GM19351 (cell line): ENCODE data around the gene MCRIP1.

Source experiments
- ATAC-seq: cut with Tn5 transposase; IDR thresholded peaks from one replicate; pipeline ENCODE4 v1.9.1; 2021; ENCODE audit warnings: mild to moderate bottlenecking, moderate library complexity; ENCODE audit not compliant: unreplicated experiment

Gene MCRIP1

DNA sequence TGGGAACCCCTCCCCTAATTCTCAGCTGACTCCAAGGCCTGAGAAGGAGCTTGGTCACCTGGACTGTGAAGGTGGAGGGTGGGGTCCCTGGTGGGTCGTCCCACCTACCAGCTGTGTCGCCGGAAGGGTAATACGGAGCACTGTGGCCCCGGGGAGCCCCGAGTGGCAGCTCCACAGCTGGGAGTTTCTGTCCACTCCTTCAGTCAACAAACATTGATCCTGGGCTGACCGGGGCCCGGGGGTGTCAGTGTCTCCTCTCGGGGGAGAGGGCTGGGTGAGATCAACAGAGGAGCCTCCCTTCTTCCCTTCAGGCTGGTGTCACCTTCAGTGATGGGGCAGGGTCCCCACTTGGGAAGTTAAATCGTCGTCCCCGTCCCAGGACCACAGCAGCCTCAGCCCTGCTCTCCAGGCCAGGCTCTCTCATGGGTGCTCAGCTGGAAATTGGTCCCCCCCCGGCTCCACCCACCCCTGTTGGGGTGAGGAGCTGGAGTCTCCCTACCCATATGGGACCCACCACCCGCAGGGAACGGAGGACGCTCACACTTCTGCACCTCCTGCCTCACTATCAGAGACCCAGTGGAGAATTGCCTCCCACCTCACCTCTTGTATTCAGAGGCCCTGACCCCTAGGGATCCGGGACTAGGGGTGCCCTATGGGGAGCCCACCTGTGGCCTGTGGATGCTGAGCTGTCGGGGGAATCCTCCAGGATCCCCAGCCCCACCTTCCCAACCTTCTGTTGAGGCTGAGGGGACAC lies 27.2 kb downstream of the MCRIP1 start:
- ATAC-seq: no peak

DNA sequence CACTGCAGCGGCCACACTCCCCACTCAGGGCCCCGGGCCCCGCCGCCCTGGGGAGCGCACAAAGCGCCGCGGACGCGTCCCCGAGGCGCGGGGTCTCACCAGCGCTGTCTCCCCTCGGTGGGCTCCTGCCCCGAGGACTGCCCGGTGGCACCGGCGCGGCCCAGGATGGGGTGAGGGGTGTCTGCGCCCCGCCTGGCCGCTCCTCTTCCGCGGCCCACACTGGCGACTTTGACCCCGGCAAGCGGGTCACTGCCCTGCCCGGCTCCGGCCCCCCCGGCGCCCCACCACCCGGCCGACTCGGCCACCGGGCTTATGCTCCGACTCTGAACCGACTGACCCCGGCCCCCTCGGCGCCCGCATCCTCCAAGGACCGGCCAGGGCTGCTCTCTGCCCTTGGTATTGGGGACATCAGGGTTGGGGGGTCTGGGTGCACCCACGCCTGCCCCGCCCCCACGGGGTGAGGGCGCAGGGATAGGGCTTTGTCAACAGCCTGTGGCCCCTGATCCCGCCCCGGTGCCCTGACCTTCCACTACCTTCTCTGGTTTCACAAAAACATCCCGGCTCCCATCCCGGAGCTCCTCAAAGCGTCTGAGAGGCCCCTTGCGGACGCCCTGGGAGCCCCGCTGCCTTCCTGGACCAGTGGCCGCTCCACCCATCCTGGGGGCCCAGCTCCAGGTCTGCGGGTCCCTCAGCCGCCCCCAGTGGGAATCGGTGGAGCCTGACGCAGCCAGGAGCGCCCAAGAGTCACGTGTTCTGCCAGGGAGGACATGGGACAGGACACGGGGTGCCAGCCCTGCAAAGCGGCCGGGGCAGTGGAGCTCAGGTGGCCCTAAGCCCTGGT lies 28.3 kb downstream of the MCRIP1 start:
- no peak for ATAC-seq

- no peak for ATAC-seq
These were observed 29.1 kb downstream of the MCRIP1 start, which contains the start of gene GCGR for GRCh38 chr17:81803728-81804558. TSS of gene GCGR (plus strand) at chr17:81804150. CDS start at chr17:81809019, 4,869 bp downstream.

DNA sequence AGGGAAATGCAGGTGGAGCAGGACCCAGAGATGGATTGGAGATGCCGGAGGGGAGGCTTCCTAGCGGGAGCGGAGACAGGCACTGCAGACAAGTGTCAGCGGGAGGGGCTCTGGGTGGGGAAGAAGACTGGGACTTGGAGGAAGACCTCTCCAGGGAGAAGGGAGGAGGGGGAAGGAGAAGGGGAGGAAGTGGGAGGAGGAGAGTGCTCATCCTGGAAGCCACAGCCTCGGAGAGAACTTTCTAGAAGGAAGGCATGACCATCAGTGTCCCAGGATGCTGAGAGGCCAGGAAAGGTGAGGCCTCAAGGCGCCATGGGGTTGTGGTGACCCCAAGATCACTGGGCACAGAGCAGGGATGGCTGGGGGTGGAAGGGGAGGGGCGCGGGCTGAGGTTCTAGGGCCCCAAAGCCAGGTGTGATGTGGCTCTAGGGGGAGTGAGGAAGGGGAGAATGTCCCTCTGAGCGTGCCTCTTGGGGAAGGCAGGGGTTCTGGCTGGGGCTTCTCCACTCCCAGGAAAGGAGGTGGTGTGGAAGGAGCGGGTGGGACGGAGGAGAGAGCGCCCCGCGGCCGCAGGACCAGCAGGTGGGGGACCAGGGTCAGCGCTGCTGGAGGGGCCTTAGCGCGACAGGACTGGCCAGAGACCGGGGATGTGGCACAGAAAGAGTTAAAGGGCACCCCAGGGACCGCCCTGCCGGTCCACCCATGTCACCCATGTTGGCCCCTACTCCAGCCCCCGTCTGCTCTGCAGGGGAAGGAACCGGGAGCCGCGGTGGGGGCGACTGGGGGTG lies 30.0 kb downstream of the MCRIP1 start:
- no peak for ATAC-seq

DNA sequence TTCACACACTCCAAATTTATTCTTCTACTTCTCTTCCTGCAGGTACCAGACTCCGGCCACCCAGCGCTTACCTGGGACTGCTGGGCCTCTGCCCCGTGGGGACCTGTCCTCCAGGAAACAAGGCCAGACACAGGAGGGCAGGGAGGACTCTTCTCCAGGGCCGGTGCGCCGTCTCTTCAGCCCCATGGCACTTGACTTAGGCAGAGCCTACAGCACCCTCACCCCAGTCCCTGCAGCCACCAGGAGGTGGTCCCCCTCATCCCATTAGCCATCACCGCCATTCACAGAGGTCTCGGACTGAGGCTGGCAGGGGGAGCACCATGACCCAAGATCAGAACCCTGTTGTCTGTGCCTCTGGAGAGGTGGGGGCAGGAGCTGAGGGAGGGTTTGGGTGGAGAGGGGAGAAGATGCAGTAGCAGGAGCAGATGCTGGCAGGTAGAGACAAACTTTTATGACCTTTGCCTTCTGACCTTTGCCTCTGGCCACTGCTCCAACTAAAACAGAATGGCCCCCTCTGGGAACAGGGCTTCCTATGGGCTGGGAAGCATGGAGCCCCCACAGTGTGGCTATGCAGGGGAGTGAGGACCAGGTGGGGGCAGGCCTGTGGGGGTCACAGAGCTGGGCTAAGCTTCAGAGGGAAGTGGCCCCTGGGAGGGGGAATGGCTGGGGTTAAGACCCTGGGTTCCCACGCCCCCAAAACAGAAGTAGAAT lies 30.9 kb downstream of the MCRIP1 start:
- no peak for ATAC-seq

DNA sequence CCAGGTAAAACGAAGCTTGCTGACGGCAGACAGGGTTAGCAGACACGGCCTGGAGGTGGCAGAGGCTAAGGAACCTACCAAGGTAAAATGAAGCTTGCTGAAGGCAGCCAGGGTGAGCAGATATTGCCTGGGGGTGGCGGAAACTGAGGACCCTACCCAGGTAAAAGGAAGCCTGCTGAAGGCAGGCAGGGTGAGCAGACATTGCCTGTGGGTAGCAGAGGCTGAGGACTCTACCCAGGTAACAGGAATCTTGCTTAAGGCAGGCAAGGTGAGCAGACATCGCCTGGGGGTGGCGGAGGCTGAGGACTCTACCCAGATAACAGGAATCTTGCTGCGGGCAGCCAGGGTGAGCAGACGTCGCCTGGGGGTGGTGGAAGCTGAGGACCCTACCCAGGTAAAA lies 31.8 kb downstream of the MCRIP1 start:
- no peak for ATAC-seq

- ATAC-seq: no peak
These were observed 38.6 kb downstream of the MCRIP1 start for GRCh38 chr17:81794509-81794908.

- no peak for ATAC-seq
These were observed 39.0 kb downstream of the MCRIP1 start for GRCh38 chr17:81794074-81794476.

GRCh38 chr17:81792675-81793615 lies 40.1 kb downstream of the MCRIP1 start:
- ATAC-seq: no peak
